Thymus (tissue), 11 donors: ENCODE data around the gene OTOGL. TPM values are rescaled to one million over a fixed set of nuclear protein-coding genes. Genes with fewer than 3 reads are reported as not detected.

ENCODE experiments used
- DNase-seq, 9 donors: peaks; one replicate each; pipeline ENCODE4 v3.0.0-alpha.2; 2013; ENCODE audit warnings: low spot score in 9 of 9, low read depth in 6 of 9, missing footprints in 1 of 9
- H3K27ac ChIP-seq, 2 donors: one replicate each; pipeline ENCODE4 v1.5.1; 2013; ENCODE audit warnings: control low read depth in 1 of 2, low read depth in 1 of 2, low read length in 1 of 2, mild to moderate bottlenecking in 1 of 2, moderate library complexity in 1 of 2
- H3K27me3 ChIP-seq, 2 donors: one replicate each; pipeline ENCODE4 v1.5.1; 2013; ENCODE audit warnings: low read length in 1 of 2; ENCODE audit not compliant: control insufficient read depth in 2 of 2, insufficient read depth in 1 of 2
- H3K36me3 ChIP-seq, 2 donors: one replicate each; pipeline ENCODE4 v1.5.1; 2013; ENCODE audit warnings: low read length in 1 of 2, mild to moderate bottlenecking in 1 of 2, moderate library complexity in 1 of 2; ENCODE audit not compliant: control insufficient read depth in 2 of 2, insufficient read depth in 2 of 2
- H3K4me1 ChIP-seq, 2 donors: one replicate each; pipeline ENCODE4 v1.5.1; 2013; ENCODE audit warnings: low read length in 2 of 2; ENCODE audit not compliant: control insufficient read depth in 2 of 2, insufficient read depth in 2 of 2
- H3K4me3 ChIP-seq, 2 donors: one replicate each; pipeline ENCODE4 v1.5.1; 2013; ENCODE audit warnings: low read length in 2 of 2, control low read depth in 1 of 2, mild to moderate bottlenecking in 1 of 2
- H3K9me3 ChIP-seq, 2 donors: one replicate each; pipeline ENCODE4 v1.5.1; 2013; ENCODE audit warnings: low read length in 1 of 2, mild to moderate bottlenecking in 1 of 2; ENCODE audit not compliant: control insufficient read depth in 2 of 2, insufficient read depth in 1 of 2
- WGBS: extraction: QIAGEN DNeasy Blood & Tissue Kit; methylation state at CpG from one replicate; pipeline ENCODE4 v1.1.7; 2013; 5-methylcytosine and 5-hydroxymethylcytosine counted together
- polyA plus RNA-seq: library from polyadenylated mRNA; stranded (reverse); fragments of 200-250 nt; gene quantifications from one replicate; pipeline ENCODE4 v1.2.3, GENCODE V29; 2013
- total RNA-seq: library from RNA; stranded (reverse); fragments of 120-200 nt; gene quantifications from one replicate; pipeline ENCODE4 v1.2.4, GENCODE V29; 2013
- donor health status: healthy.

Gene OTOGL
- total and polyA plus RNA-seq, 2 donors, result 0.42 to 0.73 TPM

DNA sequence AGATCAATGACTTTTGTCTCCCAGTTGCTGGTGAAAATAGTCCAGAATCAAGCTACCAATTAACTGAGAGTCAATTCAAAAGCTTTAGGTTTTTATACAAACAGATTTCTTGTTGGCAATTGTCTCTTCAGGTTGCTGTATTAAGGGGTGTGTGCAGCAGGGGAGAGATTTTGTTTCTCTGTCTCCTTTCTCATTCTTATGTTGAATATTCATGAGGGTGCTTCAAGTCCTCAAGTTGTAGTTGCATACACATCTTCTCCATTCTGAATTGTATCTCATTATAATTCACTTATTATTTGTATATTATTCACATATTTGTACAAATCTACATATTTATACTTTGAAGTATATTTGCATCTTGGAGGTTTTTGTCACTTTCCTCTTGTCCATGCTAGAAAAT is 218.0 kb downstream of the OTOGL start:
- Histone ChIP-seq H3K27ac (no peak overlapping the region), H3K27me3 (no peaks in the 10 kb centered on the region), H3K4me1 (no peaks in the 10 kb centered on the region), H3K4me3 (no peak overlapping the region), H3K9me3 (no peaks in the 10 kb centered on the region), H3K36me3 (no peaks in the 10 kb centered on the region)
- no peak for DNase-seq

DNA sequence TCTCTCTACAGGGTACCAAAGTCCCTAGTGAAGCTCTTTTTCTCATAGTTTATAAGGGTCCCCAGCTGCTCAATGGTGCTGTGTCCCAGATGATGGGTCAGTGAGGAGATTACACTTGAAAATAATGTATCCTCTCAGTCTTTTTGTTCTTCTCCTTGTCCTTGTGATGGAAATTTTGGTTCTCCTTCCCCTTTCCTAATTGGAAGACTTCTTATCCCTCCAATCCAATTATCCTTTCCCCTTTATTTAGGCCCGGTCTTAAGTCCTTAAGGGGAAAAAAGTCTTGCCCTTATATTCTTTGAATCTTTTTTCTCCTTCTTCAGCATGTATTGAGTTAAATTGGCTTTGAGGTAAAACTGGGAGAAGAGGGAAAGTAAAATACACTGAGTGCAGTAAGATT is 218.6 kb downstream of the OTOGL start:
- Histone ChIP-seq H3K4me1 (no peaks in the 10 kb centered on the region), H3K36me3 (no peaks in the 10 kb centered on the region), H3K9me3 (no peaks in the 10 kb centered on the region), H3K27ac (no peak overlapping the region), H3K4me3 (no peak overlapping the region), H3K27me3 (no peaks in the 10 kb centered on the region)
- no peak for DNase-seq
- WGBS, result 2% methylated on average over 1 of the region's 1 CpG

DNA sequence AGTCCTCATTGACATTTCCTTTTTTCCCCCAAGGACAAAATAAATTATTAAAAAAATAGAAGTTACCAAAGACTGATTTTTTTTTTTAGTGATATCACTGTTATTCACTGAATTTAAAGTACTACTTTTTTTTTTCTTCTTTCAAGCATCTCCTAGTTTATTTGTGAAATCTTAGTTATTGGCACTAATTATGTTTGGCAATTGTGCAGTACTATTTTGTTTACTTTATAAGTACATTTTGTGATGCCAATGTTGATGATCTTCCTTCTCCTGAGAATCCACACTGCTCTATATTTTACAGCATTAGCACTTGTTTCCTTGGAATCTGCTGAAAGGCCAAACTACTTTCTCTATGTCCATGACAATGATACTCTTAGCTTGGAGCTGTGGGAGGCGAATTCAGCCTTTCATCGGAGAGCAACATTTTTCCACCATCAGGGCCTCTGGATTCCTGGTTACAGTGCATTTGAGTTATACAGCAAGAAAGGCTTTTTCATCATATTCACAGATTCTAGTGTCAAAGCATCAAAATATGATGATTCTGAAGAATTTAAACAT is 220.9 kb downstream of the OTOGL start:
- H3K36me3 ChIP-seq, result no peaks in the 10 kb centered on the region
- no peaks in the 10 kb centered on the region for H3K27me3 ChIP-seq
- DNase-seq, result no peak
- H3K9me3 ChIP-seq, result no peaks in the 10 kb centered on the region
- WGBS, result 89% methylated on average over 2 of the region's 2 CpGs
- H3K4me1 ChIP-seq, result no peaks in the 10 kb centered on the region
- H3K27ac ChIP-seq, result no peak overlapping the region
- no peak overlapping the region for H3K4me3 ChIP-seq

DNA sequence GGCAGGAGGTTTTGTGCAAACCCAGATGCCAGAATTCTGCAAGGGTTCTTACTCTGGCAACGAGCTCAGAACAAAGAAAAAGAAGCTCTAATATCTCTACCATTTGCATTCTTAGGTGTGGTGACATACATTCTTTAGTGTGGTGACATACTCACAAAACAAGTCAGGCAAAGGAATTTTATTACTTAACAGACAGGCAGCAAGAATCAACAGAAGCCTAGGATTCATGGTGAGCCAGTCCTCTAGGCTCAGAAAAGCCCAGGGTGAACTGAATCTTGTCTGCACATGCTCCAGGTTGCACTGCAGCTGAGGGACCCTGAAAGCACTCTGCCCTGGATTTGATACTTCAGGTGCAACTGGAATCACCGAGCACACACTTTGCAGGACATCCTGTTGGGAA is 222.3 kb downstream of the OTOGL start:
- Histone ChIP-seq H3K27me3 (no peaks in the 10 kb centered on the region), H3K4me3 (no peak overlapping the region), H3K4me1 (no peaks in the 10 kb centered on the region), H3K27ac (no peak overlapping the region), H3K36me3 (no peaks in the 10 kb centered on the region), H3K9me3 (no peaks in the 10 kb centered on the region)
- WGBS, result 46% methylated on average over 2 of the region's 2 CpGs
- no peak for DNase-seq

DNA sequence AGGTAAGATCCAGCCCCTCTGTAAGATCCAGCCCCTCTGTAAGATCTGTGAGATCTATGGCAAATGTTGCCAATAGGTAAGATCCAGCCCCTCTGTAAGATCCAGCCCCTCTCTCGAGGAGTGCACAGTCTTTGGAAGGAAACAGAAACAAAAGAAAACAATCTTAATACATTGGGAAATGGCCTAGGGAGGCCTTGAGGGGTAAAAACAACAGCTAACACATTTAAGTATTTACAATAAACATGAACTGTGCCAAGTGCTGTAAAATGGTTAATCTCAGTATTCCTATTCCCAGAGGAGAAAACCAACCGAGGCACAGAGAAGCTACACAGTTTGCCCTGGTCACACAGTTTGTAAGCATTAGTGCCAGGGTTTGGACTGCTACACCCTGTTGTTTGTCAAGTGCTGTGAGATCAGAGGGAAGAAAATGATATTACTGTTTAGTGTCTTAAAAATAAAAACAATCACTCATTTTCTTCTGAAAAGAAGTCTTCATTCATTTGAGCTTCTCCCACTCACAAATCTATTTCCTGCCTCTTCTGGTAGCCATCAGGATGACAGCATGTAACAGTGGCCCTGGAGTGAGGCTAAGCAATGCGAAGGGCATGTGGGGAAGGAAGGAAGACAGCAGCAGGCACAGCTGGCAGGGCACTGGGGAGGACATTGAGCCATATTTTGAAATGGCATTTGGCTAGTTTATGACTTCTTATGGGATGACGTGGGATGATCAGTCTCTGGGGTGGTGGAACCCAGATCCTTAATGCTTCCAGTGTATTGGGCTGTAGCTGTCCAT is 226.0 kb downstream of the OTOGL start:
- DNase-seq, result no peak
- Histone ChIP-seq H3K4me1 (no peaks in the 10 kb centered on the region), H3K4me3 (no peak overlapping the region), H3K36me3 (no peaks in the 10 kb centered on the region), H3K9me3 (no peaks in the 10 kb centered on the region), H3K27ac (no peak overlapping the region), H3K27me3 (no peaks in the 10 kb centered on the region)
- WGBS, result 84% methylated on average over 4 of the region's 4 CpGs

DNA sequence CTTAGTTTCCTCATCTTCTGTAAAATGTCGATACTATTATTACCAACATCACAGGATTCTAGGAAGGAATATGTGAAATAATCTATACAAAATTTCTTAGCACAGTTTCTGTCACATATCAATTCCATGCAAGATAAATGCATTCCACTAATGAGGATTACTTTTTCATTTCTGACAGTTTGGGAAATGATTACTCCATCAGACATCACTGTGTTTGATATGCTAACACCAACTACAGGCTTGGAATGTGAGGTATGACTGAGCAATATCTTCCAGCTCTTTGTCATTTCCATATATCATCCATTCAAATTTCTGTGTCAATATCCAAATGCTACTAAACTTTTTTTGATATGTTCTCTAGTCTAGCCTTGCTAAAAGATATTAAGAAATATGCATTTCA is 233.5 kb downstream of the OTOGL start:
- Histone ChIP-seq H3K36me3 (no peaks in the 10 kb centered on the region), H3K27ac (no peak overlapping the region), H3K4me1 (no peaks in the 10 kb centered on the region), H3K4me3 (no peak overlapping the region), H3K27me3 (no peaks in the 10 kb centered on the region), H3K9me3 (no peaks in the 10 kb centered on the region)
- 94% methylated on average over 1 of the region's 1 CpG for WGBS
- DNase-seq, result no peak

DNA sequence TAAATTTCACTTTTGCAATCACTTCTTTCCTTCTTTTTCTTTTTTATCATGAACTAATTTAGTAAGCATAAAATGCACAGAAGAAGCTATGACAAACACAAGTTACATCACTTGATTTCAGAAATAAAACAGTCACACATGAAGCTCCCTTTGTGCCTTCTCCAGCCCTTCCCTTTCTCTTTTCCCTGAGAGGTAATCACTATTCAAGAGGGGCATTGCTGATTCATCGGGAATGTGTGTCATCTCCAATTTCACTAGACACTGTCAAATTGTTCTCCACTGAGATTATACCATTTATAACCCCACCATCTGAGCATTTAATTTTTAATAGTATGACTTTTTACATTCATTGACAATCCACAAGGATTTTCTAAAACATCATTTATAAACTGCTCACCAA is 253.1 kb downstream of the OTOGL start:
- no peak for DNase-seq
- no peak overlapping the region for H3K27ac ChIP-seq
- no peaks in the 10 kb centered on the region for H3K27me3 ChIP-seq
- no peak overlapping the region for H3K4me3 ChIP-seq
- no peaks in the 10 kb centered on the region for H3K36me3 ChIP-seq
- no peaks in the 10 kb centered on the region for H3K4me1 ChIP-seq
- WGBS, result 93% methylated on average over 1 of the region's 1 CpG
- H3K9me3 ChIP-seq, result no peaks in the 10 kb centered on the region

DNA sequence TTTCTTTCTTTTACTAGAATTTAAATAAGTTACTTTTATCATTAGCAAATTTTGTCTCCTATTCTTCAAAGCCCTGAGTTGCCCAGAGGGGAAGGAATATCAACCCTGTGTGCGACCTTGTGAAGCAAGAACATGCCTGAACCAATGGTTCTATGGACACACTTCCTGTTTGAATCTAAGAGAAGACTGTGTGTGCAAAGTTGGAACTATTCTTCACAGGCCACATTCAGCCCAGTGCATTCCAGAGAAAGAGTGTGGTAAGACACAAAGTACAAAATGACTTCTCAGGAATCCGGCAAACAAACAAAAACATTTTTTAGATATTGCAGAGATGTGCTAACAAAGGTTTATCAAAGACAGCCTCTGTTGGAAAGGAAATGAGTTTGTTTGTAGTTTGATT is 253.9 kb downstream of the OTOGL start:
- no peaks in the 10 kb centered on the region for H3K9me3 ChIP-seq
- H3K4me1 ChIP-seq, result no peaks in the 10 kb centered on the region
- no peak overlapping the region for H3K27ac ChIP-seq
- WGBS, result 93% methylated on average over 2 of the region's 2 CpGs
- no peak for DNase-seq
- H3K36me3 ChIP-seq, result no peaks in the 10 kb centered on the region
- H3K4me3 ChIP-seq, result no peak overlapping the region
- H3K27me3 ChIP-seq, result no peaks in the 10 kb centered on the region

DNA sequence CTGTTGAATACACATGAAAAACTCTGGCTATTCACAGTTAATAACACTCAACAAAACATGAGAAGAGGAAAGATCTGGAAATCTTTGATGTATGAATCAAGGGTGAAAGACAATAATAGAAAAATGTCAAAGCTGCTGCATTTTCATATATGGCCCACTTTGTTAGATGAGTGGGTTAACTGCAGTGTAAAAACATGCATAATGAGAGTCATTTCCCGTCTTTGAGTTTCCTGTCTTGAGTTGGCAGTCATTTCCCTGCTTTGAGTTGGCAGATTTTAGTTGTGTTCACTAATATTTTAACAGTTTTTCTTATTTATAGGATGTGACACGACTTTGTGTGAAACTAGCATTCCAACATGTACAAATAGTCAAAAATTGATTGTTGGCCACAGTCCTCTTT is 256.8 kb downstream of the OTOGL start:
- H3K4me3 ChIP-seq, result no peak overlapping the region
- no peaks in the 10 kb centered on the region for H3K4me1 ChIP-seq
- no peak for DNase-seq
- H3K36me3 ChIP-seq, result no peaks in the 10 kb centered on the region
- no peak overlapping the region for H3K27ac ChIP-seq
- H3K9me3 ChIP-seq, result no peaks in the 10 kb centered on the region
- WGBS, result 13% methylated on average over 2 of the region's 2 CpGs
- no peaks in the 10 kb centered on the region for H3K27me3 ChIP-seq
